NCI-H2227 (cell line): Measurements from ENCODE around the gene RSKR.
A peak's percentile ranks its signal among the peaks of the same experiment; 100 is the strongest.
"Not testable (repeated sequence)": the region's sequence is repeated elsewhere in the genome, so short reads cannot be mapped to it uniquely, and the experiment has no call there.

Experiments used
- DNase-seq: peaks from one replicate; lab custom pipeline; 2025; ENCODE audit not compliant: unreplicated experiment; lab: John Stamatoyannopoulos, UW

Gene RSKR

GRCh38 chr17:28579526-28579925 is 34.5 kb downstream of the RSKR start:
- no peak for DNase-seq

- no peak for DNase-seq
These were observed 35.5 kb downstream of the RSKR start for GRCh38 chr17:28578246-28579195.

- no peak for DNase-seq
These were observed 36.5 kb downstream of the RSKR start for GRCh38 chr17:28577466-28577824.

GRCh38 chr17:28576758-28577465 is 37.1 kb downstream of the RSKR start, which contains the start of gene ALDOC:
ALDOC (minus strand) TSS chr17:28576895; CDS start chr17:28575532, 1,363 bp downstream.
- DNase-seq: peak; percentile 96

GRCh38 chr17:28576016-28576415 is 38.0 kb downstream of the RSKR start:
- DNase-seq: not testable (repeated sequence)

- no peak for DNase-seq
These were observed 38.7 kb downstream of the RSKR start for GRCh38 chr17:28575126-28575795.

- DNase-seq: no peak
These were observed 39.5 kb downstream of the RSKR start for GRCh38 chr17:28574526-28574925.

- no peak for DNase-seq
These were observed 40.0 kb downstream of the RSKR start for GRCh38 chr17:28573966-28574480.

- no peak for DNase-seq
These were observed 40.5 kb downstream of the RSKR start for GRCh38 chr17:28573521-28573920.

GRCh38 chr17:28573040-28573380 is 41.0 kb downstream of the RSKR start:
- no peak for DNase-seq

GRCh38 chr17:28572259-28573039 is 41.5 kb downstream of the RSKR start:
- DNase-seq: no peak

- peak; percentile 92 for DNase-seq
These were observed 42.4 kb downstream of the RSKR start, which contains the start of gene PIGS for GRCh38 chr17:28571361-28572122. PIGS (minus strand) TSS chr17:28571524; CDS start chr17:28571496, 28 bp downstream.

- peak; percentile 14 for DNase-seq
These were observed 43.1 kb downstream of the RSKR start for GRCh38 chr17:28570716-28571360.

GRCh38 chr17:28569446-28569845 is 44.5 kb downstream of the RSKR start:
- DNase-seq: no peak

GRCh38 chr17:28567604-28568003 is 46.4 kb downstream of the RSKR start:
- no peak for DNase-seq

- DNase-seq: no peak
These were observed 50.5 kb downstream of the RSKR start for GRCh38 chr17:28563475-28563874.
